GM21825 (cell line): Measurements from ENCODE around the gene FXYD1.

Source experiments
- ATAC-seq: cut with Tn5 transposase; IDR thresholded peaks from one replicate; pipeline ENCODE4 v1.9.1; 2021; ENCODE audit warnings: mild to moderate bottlenecking, moderate library complexity; ENCODE audit not compliant: unreplicated experiment

Gene FXYD1

GRCh38 chr19:35184267-35184666 lies 45.6 kb downstream of the FXYD1 start:
- ATAC-seq = no peak

GRCh38 chr19:35184884-35185283 lies 46.3 kb downstream of the FXYD1 start:
- ATAC-seq = no peak
